ENCODE data around the gene TMOD3. TPM values are rescaled to one million over a fixed set of nuclear protein-coding genes. Genes with fewer than 3 reads are reported as not detected.
"Not testable (repeated sequence)": the region's sequence is repeated elsewhere in the genome, so short reads cannot be mapped to it uniquely, and the experiment has no call there.

Gene TMOD3
- total RNA-seq, result 10 to 100 TPM; 53.9 to 56.3 TPM

GRCh38 chr15:51829376-51830275 lies at the start of gene TMOD3:
Gene TMOD3 (plus strand): TSS chr15:51829653. CDS start chr15:51862885, 33,232 bp downstream.
- DNase-seq (ENCODE audit: low spot score in 2 of 2) (peak; percentile 91 to 95), ATAC-seq (peak; percentile 88 to 91)
- peak within 1 kb of the TSS; percentile 93 to 95 for H3K27ac Mint-ChIP-seq
- peaks cover 11% of the 10 kb centered on the region in 2 donors for H3K36me3 Mint-ChIP-seq
- H3K9me3 Mint-ChIP-seq, result no peaks in the 10 kb centered on the region

GRCh38 chr15:51780636-51781035 lies 48.8 kb upstream of the TMOD3 start:
- ATAC-seq, result no peak
- H3K36me3 Mint-ChIP-seq, result peaks cover 5 to 13% of the 10 kb centered on the region in 2 donors
- DNase-seq (ENCODE audit: low spot score in 2 of 2), result no peak
- no peaks in the 10 kb centered on the region for H3K9me3 Mint-ChIP-seq
- no peak overlapping the region for H3K27ac Mint-ChIP-seq

GRCh38 chr15:51781506-51781905 lies 47.9 kb upstream of the TMOD3 start:
- Mint-ChIP-seq H3K27ac (peak overlapping the region in 1 of 2 donors; percentile 82), H3K36me3 (peaks cover 5 to 13% of the 10 kb centered on the region in 2 donors), H3K9me3 (no peaks in the 10 kb centered on the region)
- DNase-seq (ENCODE audit: low spot score in 2 of 2) (no peak), ATAC-seq (peak in 1 of 2 donors; percentile 40)

- peaks cover 5 to 13% of the 10 kb centered on the region in 2 donors for H3K36me3 Mint-ChIP-seq
- H3K27ac Mint-ChIP-seq, result no peak overlapping the region
- ATAC-seq (no peak), DNase-seq (ENCODE audit: low spot score in 2 of 2) (no peak)
- H3K9me3 Mint-ChIP-seq, result no peaks in the 10 kb centered on the region
These were observed 47.0 kb upstream of the TMOD3 start for GRCh38 chr15:51782357-51782896.

- H3K9me3 Mint-ChIP-seq, result no peaks in the 10 kb centered on the region
- H3K36me3 Mint-ChIP-seq, result peaks cover 5 to 13% of the 10 kb centered on the region in 2 donors
- no peak for ATAC-seq
- DNase-seq (ENCODE audit: low spot score in 2 of 2), result no peak
- H3K27ac Mint-ChIP-seq, result no peak overlapping the region
These were observed 45.5 kb upstream of the TMOD3 start for GRCh38 chr15:51783967-51784366.

GRCh38 chr15:51787130-51787529 lies 42.3 kb upstream of the TMOD3 start:
- not testable (repeated sequence) for ATAC-seq; H3K9me3 Mint-ChIP-seq; H3K36me3 Mint-ChIP-seq; DNase-seq (ENCODE audit: low spot score in 2 of 2); H3K27ac Mint-ChIP-seq

GRCh38 chr15:51792474-51792873 lies 37.0 kb upstream of the TMOD3 start:
- not testable (repeated sequence) for H3K27ac Mint-ChIP-seq; H3K36me3 Mint-ChIP-seq; ATAC-seq; DNase-seq (ENCODE audit: low spot score in 2 of 2); H3K9me3 Mint-ChIP-seq

GRCh38 chr15:51793521-51794305 lies 35.7 kb upstream of the TMOD3 start:
- ATAC-seq (no peak), DNase-seq (ENCODE audit: low spot score in 2 of 2) (no peak)
- Mint-ChIP-seq H3K9me3 (peaks cover 0 to 5% of the 10 kb centered on the region in 2 donors), H3K36me3 (peaks cover 0 to under 1% of the 10 kb centered on the region in 2 donors), H3K27ac (no peak overlapping the region)

GRCh38 chr15:51796847-51797401 lies 32.5 kb upstream of the TMOD3 start:
- Mint-ChIP-seq H3K9me3 (no peaks in the 10 kb centered on the region), H3K36me3 (peaks cover 0 to 4% of the 10 kb centered on the region in 2 donors), H3K27ac (no peak overlapping the region)
- ATAC-seq (no peak), DNase-seq (ENCODE audit: low spot score in 2 of 2) (no peak)

- ATAC-seq (peak in 1 of 2 donors; percentile 63), DNase-seq (ENCODE audit: low spot score in 2 of 2) (no peak)
- H3K36me3 Mint-ChIP-seq, result peaks cover 0 to 4% of the 10 kb centered on the region in 2 donors
- H3K9me3 Mint-ChIP-seq, result no peaks in the 10 kb centered on the region
- H3K27ac Mint-ChIP-seq, result no peak overlapping the region
These were observed 31.2 kb upstream of the TMOD3 start for GRCh38 chr15:51798281-51798680.

GRCh38 chr15:51799282-51800252 lies 29.9 kb upstream of the TMOD3 start:
- peak overlapping the region in 1 of 2 donors; percentile 55 for H3K27ac Mint-ChIP-seq

GRCh38 chr15:51801391-51801835 lies 28.0 kb upstream of the TMOD3 start:
- peaks cover 0 to 7% of the 10 kb centered on the region in 2 donors for H3K36me3 Mint-ChIP-seq
- DNase-seq (ENCODE audit: low spot score in 2 of 2), result no peak
- H3K9me3 Mint-ChIP-seq, result no peaks in the 10 kb centered on the region
- H3K27ac Mint-ChIP-seq, result no peak overlapping the region
- no peak for ATAC-seq

More at GRCh38 chr15:51799282-51800252, 29.9 kb upstream of the TMOD3 start:
- no peak for ATAC-seq
- no peak for DNase-seq (ENCODE audit: low spot score in 2 of 2)
- H3K36me3 Mint-ChIP-seq, result peaks cover 0 to 4% of the 10 kb centered on the region in 2 donors
- H3K9me3 Mint-ChIP-seq, result no peaks in the 10 kb centered on the region

- DNase-seq (ENCODE audit: low spot score in 2 of 2) (no peak), ATAC-seq (no peak)
- Mint-ChIP-seq H3K9me3 (no peaks in the 10 kb centered on the region), H3K27ac (no peak overlapping the region), H3K36me3 (peaks cover 0 to 15% of the 10 kb centered on the region in 2 donors)
These were observed 26.9 kb upstream of the TMOD3 start for GRCh38 chr15:51802593-51802992.

- Mint-ChIP-seq H3K36me3 (peaks cover 0 to 13% of the 10 kb centered on the region in 2 donors), H3K27ac (no peak overlapping the region), H3K9me3 (no peaks in the 10 kb centered on the region)
- DNase-seq (ENCODE audit: low spot score in 2 of 2) (no peak), ATAC-seq (no peak)
These were observed 25.5 kb upstream of the TMOD3 start for GRCh38 chr15:51803965-51804364.

GRCh38 chr15:51806123-51806522 lies 23.3 kb upstream of the TMOD3 start:
- DNase-seq (ENCODE audit: low spot score in 2 of 2) (no peak), ATAC-seq (no peak)
- Mint-ChIP-seq H3K27ac (no peak overlapping the region), H3K36me3 (peaks cover 0 to 12% of the 10 kb centered on the region in 2 donors), H3K9me3 (no peaks in the 10 kb centered on the region)

Data from activated naive CD4-positive, alpha-beta T cell treated with anti-CD3 and anti-CD28 coated beads, Interleukin-2, amount 50 U/mL, for 72 hours (primary cell).